GM13977 (cell line): ENCODE measurements around the gene TBL1XR1.

Experiments
- DNase-seq: peaks from one replicate; pipeline ENCODE4 v3.0.0; 2012; ENCODE audit warnings: low spot score
- CTCF ChIP-seq: IDR thresholded peaks from 2 replicates; pipeline ENCODE4 v1.5.1; 2012; ENCODE audit warnings: mild to moderate bottlenecking, control low read depth; ENCODE audit not compliant: insufficient read depth; ENCODE audit errors: extremely low read depth, missing control alignments
- in situ Hi-C: fragments of 300-500 bp; cut with MboI; formaldehyde crosslinking; loops from one replicate; pipeline ENCODE4 v1.12.0; 2022; ENCODE audit warnings: low sequenced_read_pairs, low pct_unique_long_range_greater_than_20kb, mixed read lengths, inconsistent platforms; ENCODE audit not compliant: unreplicated experiment

Gene TBL1XR1

DNA sequence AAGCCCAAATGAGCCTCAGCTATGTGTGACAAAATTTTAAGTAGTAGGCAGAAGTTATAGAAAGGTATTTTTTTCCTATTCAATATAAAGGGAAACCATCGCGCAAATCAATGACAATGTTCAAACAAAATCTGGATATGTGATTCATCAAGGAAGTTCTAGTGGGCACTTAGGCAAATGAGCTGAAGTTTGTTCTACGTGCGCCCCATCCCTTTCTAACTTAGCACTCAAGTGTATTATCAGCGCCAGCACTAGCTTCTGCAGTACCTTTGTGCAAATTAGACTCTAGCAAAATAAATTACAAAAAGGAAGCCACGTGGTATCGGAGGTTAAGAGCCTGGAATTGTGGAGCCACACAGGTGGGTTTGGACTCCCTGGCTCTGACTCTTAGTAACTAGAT lies 91.1 kb downstream of the TBL1XR1 start:
- in situ Hi-C loops, result no loop called here
- DNase-seq, result no peak
- no peak for TF ChIP-seq CTCF

GRCh38 chr3:177105623-177106022 lies 91.7 kb downstream of the TBL1XR1 start:
- no peak for TF ChIP-seq CTCF

DNA sequence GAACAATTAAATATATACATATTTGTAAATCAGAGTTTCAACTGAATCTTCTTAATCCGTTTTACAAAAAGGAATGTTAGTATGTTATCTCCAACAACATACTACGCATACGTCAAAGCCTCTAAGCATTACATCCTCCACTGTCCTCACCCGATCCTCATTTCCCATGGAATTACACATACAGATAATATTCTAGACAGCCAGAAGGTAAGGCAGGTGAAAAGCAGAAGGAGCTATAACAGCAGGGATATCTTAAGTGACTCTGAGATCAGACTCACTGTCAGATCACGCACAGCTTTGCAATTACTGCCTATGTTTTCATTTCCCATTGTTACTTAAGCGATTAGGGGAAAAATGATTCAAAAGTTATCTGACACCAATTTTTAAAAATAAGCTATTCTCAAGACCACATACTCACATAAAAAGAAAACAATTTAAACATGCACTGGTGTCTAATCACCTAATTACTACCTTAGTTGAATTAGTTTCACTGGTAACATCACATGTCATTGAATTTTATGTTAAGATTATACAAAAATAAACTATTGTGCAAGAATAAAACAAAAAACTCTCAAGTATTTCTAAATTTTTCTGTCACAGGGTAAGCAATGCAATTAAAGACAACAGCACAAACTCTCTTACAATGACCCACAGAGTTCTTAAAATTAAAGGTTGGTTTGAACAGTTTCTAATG lies 92.8 kb downstream of the TBL1XR1 start:
- DNase-seq, result no peak
- in situ Hi-C loops, result no loop called here
- TF ChIP-seq CTCF, result no peak

More at GRCh38 chr3:177105623-177106022, 91.7 kb downstream of the TBL1XR1 start:
- DNase-seq, result no peak
- in situ Hi-C loops, result no loop called here

DNA sequence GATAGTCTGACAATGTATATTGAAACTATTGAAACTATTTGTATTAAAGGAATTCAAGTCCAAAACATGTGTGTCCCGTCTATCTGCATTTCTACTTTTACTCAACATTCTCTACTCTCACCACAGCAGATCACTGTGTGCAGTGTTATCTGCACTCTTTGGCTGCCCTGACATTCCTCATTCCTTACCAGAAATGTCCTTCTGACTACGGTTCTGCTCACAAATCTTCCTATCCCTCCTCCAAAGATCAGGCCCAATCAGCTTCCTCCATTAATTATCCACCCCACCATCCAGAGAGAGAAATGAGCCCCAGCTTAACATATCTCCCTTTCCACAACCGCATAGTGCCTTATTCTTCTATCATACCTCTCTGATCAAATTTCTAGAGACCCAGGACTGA lies 94.7 kb downstream of the TBL1XR1 start:
- in situ Hi-C loops, result no loop called here
- no peak for DNase-seq
- TF ChIP-seq CTCF, result no peak

DNA sequence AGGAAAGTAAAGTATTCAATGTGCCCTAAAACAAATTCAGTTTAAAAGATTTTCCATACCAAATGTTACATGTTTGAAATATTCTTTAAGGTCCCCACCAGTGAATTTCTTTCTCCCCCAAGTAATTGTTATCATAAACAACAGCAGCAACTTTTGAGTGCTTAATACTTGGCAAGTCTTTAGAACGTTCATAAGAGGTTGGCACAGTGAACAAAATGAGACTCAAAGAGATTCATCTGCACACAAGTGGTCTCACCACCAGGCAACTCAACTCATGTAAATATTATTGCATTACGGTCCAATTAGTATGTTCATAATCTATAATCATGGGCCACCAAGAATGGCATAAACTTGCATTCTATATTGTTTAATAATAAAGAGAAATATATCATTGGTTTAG lies 98.7 kb downstream of the TBL1XR1 start:
- no peak for TF ChIP-seq CTCF
- in situ Hi-C loops, result no loop called here
- no peak for DNase-seq

- TF ChIP-seq CTCF, result no peak
- no peak for DNase-seq
- in situ Hi-C loops, result no loop called here
These were observed 100.7 kb downstream of the TBL1XR1 start for GRCh38 chr3:177096615-177097014.
